Activated T-cell treated with anti-CD3 and anti-CD28 coated beads for 24 hours (primary cell): ENCODE data around the gene NTRK2.

Experiments
- DNase-seq: peaks from one replicate; pipeline ENCODE4 v3.0.0-alpha.2; 2020; ENCODE audit warnings: low read depth

NTRK2 gene

DNA sequence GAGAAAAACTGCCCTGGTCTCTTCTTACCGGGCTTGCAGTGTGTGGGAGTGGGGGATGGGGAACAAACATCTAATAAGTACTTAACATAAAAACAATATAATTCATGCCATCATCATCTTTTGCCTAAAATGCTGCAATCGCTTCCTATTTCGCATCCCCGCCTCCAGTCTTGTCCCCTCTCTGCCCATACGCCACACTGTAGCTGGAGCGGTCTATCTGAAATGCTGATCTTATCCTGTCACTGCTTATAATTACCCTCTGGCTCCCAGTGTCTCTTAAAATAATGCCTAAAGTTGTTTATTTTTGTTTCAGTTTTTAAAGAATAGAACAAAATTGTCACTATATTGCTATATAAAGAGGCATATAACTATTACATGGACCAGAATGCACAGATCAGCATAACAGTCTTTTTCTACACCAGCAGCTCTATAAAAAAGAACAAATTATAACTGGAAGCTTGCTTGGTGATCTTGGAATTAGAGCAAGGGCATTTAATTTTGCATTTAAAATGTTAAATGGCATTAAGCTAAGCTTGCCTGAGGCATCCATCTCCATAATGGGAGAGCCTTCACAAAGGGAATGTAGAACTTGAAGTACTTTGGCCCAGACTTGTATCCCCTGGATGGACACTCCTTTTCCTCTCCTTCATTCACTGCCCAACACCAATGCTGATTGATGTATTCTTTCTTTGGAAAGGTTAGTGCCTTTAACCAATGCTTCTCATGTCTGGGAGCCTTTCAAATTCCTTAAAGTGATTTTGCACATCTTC is 12.2 kb downstream of the NTRK2 start:
- DNase-seq, result no peak

- no peak for DNase-seq
Measured at GRCh38 chr9:84686068-84686467, 16.5 kb downstream of the NTRK2 start.

DNA sequence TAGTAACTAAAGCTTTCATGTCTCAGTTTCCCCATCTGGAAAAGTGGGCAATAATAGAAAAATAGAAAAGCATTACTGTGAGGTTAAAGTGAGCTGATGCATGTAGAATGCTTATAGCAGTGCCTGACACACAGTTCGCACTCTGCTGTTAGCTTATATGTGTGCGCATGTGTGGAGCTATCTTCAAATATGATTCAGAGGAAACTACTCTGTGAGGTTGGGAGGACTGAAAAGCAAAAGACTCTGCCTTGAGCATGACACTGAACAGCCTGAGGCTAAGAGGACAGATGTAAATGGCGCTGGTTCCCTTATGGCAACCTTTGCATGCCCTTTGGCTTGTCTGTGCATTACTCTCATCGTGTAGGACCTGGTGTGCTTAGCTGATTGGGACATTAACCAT is 19.4 kb downstream of the NTRK2 start:
- DNase-seq, result no peak

DNA sequence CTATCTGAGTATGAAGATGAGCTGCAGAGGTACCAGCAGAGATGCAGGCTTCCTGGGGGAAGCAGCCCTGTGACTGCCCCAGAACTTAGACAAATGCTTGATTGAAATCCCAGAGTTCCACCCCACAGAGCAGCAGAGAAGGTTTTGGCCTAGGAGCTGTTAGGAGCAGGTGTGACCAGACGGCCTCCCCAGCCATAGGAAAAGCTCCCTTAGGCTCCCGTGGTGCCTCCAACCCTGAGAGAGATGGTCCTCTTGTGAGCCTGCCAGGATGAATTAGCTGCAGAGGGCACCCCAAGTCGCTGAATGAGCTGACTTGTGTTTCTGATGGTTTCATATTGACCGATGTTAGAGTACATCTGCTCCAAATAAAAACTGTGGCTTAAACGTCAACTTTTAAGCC is 22.1 kb downstream of the NTRK2 start:
- no peak for DNase-seq

DNA sequence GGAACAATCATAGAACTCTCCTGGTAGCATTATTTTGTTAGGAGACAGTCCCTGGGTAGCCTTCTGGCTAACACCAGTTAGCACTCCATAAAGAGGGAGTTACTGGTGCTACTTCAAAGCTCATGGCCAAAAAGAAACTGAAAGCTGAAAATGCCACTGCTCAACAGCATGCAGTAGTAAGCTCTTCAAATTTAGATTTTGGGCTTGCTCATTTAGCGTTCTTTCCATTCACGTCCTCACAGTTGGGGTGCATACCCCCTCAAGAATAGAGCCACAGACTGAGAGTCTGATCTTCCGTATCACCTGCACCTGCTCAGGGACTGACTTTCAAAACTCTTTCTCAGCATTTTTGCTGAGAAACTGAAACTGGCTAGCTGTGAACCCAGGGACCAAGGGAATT is 24.7 kb downstream of the NTRK2 start:
- DNase-seq, result no peak

- DNase-seq, result no peak
Measured at GRCh38 chr9:84697042-84697441, 27.5 kb downstream of the NTRK2 start.

DNA sequence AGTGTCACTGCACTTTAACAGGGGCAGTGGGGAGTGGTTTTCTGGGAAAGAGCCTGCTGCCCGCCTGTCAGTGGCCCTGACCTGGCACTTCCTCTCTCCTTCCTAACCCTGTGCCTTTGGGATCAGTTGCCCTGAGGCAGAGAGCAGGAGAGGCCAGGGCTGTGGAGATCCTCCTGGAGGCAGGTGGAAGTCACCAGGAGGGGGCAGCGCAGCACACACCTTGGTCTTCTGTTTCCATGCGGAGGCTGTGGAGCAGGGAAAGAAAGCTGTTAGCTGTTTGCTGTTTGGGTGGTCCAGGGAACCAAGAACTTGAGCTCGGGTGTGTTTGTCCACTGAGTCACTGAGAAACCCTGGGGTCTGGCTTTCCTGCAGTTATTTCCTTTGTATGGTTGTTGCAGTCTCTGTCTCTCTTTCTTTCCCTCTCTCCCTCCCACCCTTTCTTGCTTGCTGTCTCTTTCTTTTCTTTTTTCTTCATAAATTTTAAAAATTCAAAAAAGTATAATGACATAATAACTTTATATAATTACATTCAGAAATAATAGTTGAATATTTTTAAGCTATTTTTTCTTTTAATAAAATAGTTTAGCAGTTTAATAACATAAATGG is 28.1 kb downstream of the NTRK2 start:
- DNase-seq, result peak; percentile 5

DNA sequence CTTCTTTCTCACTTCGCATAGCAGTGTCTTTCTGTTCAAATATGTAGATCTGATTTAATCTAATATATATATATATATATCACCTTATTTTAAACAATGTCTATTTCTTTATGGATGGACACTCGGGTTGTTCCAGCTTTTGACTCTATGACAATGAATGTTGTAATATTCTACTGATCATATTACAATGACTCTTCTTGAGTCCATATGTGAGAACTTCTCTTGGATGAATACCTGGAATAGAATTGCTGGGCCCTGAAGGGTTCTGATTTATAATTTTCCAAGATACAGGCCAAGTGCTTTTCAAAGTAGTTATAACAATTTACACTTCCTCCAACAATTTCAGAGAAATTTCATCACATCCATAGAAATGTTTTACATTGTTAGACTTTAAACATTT is 28.8 kb downstream of the NTRK2 start:
- DNase-seq, result no peak

DNA sequence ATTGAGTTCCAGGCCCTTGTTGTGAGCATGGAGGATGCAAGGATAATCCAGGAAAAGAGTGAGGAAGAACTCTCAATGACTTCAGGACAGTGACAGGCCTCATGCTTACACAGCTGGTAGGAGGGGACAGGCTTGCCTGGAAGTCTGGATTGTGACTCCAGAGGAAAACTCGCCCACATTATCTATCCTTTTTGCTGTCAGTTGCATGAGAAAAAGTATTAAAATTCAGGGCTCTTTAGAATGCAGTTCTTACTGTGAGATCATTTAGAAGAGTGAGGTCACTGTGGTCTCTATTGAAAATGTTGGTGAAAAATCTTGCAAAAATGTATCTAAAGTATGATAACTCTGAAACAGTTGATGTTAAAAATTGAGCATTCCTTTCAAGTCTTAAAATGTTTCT is 30.5 kb downstream of the NTRK2 start:
- DNase-seq, result no peak

- DNase-seq, result no peak
Measured at GRCh38 chr9:84701801-84702200, 32.3 kb downstream of the NTRK2 start.

GRCh38 chr9:84702471-84702870 is 32.9 kb downstream of the NTRK2 start:
- no peak for DNase-seq

GRCh38 chr9:84703793-84704192 is 34.3 kb downstream of the NTRK2 start:
- no peak for DNase-seq

DNA sequence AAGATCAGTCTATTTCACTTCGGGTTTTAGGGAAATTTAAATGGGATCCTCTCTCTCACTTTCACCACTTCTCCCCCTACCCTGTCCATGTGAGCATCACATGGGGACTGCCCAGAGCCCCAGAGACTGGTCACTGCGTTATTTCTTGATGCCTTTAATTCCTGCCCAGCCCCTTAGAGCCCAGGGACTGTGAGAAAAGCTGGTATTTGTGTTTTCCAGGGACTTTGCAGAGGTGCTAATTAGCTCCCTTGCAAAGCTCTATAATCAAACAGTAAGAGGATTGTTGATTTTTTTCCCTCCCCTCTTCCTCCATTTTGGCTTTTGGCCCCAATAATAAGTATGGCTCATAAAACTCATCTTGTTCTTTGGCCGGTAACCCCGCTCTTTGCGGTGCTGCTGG is 35.6 kb downstream of the NTRK2 start:
- no peak for DNase-seq

DNA sequence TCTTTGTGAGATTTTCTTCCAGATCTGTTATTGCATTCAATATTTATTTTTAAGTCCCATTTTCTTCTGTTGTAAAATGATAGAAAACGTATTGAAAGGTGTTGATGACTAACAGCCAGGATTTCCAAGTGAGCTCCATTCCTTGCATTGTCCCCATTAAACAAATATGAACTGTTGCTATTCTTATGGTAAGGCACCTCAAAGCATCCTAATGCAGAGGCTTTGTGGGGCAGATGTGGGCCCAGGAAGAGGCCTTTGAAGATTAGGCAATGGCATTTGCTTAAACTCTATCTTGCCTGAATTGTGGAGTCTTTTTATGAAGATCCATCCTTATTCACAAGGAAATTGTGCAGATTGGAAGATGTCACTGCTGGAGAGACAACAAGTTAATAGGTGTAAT is 38.9 kb downstream of the NTRK2 start:
- no peak for DNase-seq

DNA sequence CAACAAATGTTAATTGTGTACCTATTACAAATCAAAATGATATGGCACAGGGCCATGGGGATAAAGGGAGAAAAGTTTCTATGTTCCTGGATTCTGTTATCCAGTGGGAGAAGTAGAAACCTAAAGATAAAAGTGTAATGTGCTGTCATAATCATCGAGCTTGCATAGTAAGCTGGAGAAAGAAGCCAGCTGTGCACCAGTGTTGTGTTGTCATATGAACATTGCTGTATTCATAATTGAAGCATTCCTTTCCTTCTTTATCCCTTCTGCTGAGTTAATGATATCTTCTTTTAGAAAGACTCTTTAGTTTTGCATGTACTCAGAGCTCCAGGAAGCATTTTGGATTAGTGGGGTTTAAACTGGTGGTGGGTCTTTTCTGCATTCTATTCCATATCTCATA is 39.5 kb downstream of the NTRK2 start:
- no peak for DNase-seq

DNA sequence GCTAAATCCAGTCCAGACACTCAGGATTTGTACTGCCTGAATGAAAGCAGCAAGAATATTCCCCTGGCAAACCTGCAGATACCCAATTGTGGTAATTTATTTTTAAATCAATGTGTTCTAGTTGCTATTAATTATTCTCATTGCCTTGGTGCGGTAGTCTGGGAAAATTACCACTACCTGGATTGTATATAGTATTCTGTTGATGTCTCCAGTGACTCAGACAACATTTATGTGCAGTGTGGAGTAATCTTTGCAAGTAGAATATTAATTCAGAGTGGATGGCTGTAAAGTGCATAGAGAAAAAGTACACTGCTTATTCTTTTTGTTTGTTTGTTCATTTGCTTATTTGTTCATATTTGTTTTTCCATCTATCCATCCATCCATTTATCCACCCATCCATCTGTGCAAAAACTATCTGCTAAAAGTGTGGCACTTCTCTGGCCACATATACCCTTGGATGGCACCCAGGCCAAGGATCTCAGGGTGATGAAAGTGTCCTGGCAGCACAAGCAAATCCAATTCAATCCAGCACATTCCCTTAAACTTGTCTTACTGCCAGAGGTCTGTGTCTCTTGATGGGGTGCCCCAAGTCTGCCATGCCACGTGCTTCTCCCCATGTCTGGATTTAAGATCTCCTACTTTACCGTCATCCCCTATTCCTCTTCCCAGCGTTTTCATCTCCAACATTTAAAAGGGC is 41.3 kb downstream of the NTRK2 start:
- no peak for DNase-seq

DNA sequence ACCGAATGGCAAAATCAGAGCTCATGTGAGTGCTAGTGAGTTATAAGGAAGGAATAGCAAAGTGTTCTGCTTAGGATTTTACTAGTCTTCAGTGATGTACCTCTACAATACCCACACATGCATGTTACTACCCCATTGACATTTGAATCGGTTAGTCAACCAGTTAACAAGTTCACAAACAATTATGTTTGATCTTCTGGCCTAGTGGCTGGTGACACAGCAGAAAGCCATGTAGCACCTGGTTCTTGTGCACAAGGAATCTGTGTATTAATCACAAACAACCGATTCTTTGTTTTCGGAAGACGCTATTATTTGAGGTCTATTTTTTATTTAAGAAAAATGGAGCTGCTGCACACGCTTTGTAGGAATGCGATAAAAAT is 41.9 kb downstream of the NTRK2 start:
- no peak for DNase-seq

- DNase-seq, result no peak
Measured at GRCh38 chr9:84711936-84712335, 42.4 kb downstream of the NTRK2 start.

GRCh38 chr9:84716217-84716616 is 46.7 kb downstream of the NTRK2 start:
- no peak for DNase-seq

GRCh38 chr9:84718476-84718875 is 48.9 kb downstream of the NTRK2 start:
- DNase-seq, result no peak

DNA sequence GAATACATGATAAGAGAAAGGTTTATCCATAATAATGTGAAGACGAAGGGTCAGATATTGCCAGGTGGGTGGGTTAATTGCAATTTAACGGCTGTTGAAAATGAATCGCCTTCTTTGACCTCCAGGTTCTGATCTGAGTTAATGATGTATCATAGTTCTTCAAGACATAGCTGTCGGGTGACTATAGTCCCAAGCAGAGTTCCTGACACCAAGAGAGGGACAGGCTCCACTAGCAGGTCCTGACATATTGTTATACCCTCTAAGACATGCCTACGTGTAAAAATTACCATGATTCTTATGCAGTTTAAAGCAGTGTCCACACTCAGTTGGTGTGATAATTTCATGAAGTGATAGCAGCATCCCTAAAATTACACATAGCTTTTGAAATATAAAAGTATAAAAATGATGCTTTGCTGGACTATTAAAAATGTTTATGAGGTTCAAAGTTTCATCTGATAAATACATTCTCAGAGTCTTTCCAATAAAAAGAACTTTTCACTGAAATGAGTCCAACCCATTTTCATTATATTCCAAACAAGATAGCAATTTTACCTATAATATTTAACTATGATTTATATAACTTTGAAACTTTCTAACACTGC is 53.0 kb downstream of the NTRK2 start:
- no peak for DNase-seq

GRCh38 chr9:84723426-84723825 is 53.9 kb downstream of the NTRK2 start:
- DNase-seq, result no peak

- no peak for DNase-seq
Measured at GRCh38 chr9:84731696-84732095, 62.2 kb downstream of the NTRK2 start.
